ENCODE data around the gene AFF3.
"Not testable (repeated sequence)": the region's sequence is repeated elsewhere in the genome, so short reads cannot be mapped to it uniquely, and the experiment has no call there.

DNA sequence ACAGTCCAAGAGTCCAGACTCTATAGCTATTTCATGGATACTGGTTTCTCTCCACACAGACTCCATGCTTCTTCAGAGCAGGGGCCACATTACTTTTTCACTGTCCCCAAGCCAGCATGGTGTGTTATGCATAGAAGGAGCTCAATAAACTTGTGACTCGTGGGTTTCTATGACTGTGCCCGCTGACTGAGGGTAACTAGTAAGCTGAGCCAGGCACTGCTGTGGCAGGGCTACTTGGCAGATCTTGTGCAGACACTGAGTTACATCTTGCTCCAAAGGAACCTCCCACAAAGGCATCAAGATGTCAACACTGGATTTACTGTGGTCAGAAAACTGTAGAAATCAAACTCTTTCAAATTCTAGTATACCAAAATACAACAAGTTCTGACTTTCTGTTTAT, 56.6 kb downstream of the AFF3 start:
- TF ChIP-seq, protein P1, sequence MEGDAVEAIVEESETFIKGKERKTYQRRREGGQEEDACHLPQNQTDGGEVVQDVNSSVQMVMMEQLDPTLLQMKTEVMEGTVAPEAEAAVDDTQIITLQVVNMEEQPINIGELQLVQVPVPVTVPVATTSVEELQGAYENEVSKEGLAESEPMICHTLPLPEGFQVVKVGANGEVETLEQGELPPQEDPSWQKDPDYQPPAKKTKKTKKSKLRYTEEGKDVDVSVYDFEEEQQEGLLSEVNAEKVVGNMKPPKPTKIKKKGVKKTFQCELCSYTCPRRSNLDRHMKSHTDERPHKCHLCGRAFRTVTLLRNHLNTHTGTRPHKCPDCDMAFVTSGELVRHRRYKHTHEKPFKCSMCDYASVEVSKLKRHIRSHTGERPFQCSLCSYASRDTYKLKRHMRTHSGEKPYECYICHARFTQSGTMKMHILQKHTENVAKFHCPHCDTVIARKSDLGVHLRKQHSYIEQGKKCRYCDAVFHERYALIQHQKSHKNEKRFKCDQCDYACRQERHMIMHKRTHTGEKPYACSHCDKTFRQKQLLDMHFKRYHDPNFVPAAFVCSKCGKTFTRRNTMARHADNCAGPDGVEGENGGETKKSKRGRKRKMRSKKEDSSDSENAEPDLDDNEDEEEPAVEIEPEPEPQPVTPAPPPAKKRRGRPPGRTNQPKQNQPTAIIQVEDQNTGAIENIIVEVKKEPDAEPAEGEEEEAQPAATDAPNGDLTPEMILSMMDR (IDR thresholded peaks at IDR 0.05; ENCODE audit: low read depth, low read length): not testable (repeated sequence)
- TF ChIP-seq EZH2phosphoT487 (IDR thresholded peaks at IDR 0.05; ENCODE audit: low read depth): not testable (repeated sequence)
